HG02938 (cell line): ENCODE results near the gene PLEKHM3.

Source experiments
- ATAC-seq: cut with Tn5 transposase; IDR thresholded peaks from one replicate; pipeline ENCODE4 v1.9.1; 2021; ENCODE audit warnings: mild to moderate bottlenecking, moderate library complexity; ENCODE audit not compliant: unreplicated experiment

Gene PLEKHM3, protein sequence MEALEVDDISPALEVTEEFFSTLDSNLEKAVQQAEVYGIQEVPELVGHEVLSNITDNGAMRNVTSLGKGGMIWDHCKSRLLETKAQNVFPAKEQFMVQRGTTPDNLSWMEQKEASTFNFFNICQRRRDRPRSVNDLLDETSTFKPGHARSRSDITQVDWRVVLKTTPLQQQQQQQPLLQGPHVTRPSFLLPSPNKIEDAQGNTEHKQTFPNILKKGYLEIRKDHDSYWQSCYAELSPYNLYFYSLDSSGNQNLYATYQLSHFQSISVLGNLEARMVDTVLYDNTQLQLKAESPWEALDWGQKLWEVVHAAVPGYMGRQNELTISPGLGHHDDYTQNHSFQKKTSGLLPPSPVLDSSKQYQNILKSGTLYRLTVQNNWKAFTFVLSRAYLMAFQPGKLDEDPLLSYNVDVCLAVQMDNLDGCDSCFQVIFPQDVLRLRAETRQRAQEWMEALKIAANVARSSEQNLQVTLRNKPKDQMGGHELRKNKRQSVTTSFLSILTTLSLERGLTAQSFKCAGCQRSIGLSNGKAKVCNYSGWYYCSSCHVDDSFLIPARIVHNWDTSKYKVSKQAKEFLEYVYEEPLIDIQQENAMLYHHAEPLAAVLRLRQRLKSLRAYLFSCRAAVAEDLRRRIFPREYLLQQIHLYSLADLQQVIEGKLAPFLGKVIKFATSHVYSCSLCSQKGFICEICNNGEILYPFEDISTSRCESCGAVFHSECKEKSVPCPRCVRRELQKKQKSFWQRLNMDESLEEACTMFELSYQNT

DNA sequence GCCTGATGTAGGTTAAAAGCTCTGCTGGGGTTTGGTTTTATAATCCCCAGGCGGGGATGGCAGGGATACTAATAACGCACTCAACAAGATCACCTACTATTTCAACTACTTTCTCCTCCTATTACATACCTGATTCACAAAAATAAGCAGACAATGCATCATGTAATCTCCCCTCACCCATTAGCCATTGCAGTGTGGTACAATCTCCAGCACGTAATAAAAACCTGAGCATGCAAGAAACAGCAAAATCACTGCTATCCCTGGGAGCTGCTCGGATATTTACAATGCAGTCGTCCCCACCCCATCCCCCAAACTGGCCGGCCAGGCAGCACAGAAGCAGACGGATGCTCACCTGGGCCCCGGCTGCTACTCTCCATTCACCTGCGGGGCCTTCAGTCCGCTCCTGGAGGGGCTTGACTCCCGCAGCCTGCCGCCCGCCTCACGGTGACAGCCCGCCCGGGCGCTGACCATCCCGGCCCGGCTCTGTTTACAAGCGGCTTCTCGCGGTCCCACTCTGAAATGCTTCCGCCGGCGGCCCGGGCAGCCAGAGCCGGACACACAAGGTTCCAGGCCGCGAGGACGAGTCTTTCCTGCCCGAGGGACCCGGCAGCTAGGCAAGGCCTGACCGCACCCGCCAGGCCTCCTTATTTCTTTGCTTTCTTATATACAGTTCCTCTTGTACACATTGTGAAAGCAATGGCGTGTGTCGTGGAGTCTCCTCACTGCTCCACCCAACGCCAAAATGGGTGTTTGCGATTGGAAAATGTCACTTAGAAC, at the start of gene PLEKHM3:
Gene PLEKHM3 (minus strand): TSS at position 491 of the 777 bp plus-strand sequence. CDS start 23,888 bp downstream, outside the sequence.
- ATAC-seq = peak; percentile 78

DNA sequence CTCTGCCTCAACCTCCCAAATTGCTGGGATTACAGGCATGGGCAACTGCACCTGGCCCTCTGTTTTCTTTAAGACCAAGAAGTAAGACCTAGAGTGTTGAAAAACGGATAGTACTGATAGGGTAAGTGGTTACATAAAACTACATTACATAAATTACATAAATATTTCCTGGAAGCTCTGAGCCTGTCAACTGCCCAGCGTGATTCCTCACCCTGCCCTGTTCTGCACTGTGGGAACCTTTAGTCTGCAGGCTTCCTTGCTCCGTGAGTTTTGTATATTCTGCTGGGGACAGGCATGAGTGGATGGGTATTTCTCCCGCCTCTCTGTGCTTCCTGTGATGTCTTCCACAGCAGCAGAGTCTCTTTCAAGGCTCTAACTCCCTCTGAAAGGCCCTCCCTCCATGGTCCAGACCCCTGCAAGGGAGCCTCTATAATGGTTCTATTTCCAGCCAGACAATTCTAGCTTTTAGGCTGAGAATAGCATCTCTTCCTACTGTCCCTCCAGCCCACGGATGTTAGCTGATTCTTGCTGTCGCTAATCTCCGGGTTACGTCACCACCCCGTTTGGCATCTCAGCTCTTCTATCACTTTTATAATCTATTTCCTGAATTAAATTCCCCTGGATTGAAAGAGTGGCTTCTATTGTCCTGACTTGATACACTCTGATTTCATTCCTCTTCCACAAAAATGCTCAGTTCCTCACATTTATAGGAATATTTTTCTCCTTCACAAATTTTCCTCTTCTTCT, 49.5 kb upstream of the PLEKHM3 start:
- no peak for ATAC-seq

DNA sequence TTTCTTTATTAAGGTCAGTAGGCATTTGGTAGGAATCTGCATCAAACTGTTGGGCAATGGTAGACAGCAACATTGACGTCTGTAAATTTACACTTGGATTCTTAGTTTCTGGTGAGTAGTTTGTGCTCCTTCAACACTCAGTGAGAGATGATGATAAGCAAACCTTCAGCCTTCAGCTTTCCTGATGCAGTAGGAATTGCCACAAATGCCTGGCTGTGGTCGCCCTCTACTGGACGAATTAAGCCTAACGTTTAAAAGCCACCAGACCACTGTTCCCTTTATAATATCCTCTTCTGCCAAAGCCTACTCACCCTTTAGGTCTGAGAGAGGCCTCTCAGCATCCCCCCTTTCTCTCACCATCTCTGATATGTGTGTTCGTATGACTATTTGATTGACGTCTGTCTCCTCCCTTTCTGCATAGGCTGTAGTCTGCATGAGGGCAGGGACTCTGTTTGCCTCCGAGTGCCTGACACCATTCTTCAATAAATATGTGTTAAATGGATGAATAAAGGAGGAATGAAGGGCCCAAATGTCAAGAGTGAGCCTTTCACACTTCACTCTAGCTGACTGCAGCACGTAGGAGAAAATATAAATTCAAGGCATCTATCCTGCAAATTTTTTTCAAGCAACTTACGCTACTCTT, 47.0 kb upstream of the PLEKHM3 start:
- ATAC-seq = peak; percentile 84

DNA sequence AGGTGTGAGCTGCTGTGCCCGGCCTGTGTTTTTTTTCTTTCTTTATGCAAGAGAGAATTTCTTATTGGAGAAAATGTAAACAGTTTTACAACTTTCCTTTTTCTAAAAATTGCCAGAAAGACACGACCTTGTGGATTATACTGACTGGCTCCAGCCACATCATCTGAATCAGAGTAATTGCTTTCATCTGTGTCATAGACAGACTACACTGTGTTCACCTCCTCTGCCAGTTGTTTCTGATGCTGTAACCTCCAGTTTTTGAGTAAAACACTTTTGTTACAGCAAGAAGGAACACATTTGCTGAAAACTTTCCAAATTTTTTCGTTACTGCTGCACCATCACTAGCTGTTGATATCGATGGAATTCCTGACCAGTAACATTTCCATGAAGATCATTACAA, 43.9 kb upstream of the PLEKHM3 start:
- ATAC-seq = no peak

DNA sequence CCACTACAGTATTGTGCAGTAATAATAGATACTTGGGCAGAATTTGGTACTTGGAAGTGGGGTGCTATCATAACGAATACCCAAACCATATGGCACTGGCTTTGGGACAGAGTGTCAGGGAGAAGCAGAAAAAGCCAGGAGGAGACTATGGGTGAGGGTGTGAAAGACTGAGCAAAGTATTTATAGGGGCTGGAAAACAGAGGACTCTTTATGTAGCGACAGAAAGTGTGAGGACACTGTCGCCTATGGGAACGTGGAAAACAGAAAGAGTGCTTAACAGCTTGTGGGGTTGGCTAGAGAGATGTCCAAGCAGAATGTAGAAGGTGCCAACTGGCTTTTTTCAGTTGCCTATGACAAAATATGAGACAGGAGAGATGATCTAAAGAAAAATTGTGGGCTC, 40.7 kb upstream of the PLEKHM3 start:
- ATAC-seq = no peak

DNA sequence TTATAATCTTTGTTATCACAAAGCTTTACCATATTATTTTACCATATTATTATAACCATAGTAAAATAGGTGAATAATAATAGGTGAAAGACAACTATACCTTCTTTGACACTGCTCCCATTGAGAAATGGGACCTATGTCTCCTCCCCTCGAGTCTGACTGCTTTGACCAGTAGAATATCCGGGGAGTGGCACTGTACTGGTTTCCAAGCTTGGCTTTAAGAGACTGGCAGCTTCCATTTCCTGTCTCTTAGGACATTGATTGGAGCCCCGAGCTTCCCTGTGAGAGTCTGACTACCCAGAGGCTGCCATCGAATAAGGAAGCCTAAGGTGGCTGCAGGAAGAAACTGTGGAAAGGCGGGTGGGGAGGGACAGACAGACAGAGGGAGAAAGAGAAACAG, 40.1 kb upstream of the PLEKHM3 start:
- no peak for ATAC-seq

DNA sequence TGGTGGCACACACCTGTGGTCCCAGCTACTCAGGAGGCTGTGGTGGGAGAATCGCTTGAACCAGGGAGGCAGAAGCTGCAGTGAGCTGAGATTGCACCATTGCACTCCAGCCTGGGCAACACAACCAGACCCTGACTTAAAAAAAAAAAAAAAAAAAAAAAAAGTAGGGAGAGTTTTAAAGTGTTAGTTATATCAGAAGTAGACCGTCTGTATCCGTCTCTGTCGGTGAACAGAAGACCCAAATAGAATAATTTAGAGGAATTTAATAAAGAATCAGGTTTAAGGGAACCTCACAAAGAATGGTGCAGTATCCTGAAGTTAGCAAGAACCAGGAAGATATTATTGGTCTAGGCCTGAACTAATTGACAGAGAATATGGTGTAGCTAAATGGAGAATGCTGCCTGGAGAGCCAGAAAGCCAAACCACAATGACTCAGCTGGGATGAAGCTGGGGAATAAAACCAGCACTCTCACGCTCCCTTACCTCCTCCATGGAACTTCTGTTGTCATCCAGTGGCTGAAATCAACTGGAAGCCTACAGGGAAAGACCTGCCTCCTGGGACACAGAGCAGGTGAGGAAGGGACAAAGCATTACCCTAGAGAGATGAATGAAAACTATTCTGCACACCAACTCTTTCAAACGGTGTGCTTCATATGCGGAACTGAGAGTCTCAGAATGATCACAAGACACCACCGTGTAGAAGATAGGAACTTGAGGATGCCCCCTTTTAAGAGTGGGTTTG, 39.1 kb upstream of the PLEKHM3 start:
- ATAC-seq = no peak

DNA sequence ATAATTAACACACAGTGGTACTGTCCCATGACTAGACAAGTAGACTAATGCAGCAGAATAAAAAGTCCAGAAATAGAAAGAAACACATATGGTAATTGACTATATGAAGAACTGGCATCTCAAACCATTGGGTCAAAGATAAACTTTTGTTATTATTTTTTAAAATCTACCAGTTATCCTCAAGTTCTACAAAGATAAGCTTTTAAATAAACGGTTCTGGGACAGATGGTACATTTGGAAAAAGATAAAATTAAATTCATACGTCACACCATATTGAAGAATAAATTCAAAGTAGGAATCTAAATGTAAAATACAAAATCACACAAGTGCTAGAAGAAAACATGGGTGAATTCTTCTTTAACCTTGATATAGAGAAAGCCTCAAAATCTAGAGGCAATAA, 37.6 kb upstream of the PLEKHM3 start:
- ATAC-seq = no peak

DNA sequence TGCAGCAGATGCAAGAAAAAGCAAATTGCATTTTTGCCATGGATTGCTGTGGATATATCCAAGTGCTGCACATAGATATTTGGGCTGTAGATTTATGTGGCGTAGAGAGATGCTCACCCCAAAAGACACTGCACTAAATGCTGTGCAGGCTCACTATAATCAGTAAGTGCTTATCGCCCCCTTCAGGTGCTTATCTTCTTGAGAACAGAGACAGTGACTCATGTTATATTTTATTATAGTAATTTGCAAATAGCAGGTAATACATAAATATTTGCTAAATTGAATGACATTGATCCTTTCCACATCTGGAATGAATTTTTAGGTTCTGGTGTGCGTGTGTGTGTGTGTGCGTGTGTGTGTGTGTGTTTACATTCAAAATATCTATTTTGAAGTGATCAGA, 36.8 kb upstream of the PLEKHM3 start:
- no peak for ATAC-seq

DNA sequence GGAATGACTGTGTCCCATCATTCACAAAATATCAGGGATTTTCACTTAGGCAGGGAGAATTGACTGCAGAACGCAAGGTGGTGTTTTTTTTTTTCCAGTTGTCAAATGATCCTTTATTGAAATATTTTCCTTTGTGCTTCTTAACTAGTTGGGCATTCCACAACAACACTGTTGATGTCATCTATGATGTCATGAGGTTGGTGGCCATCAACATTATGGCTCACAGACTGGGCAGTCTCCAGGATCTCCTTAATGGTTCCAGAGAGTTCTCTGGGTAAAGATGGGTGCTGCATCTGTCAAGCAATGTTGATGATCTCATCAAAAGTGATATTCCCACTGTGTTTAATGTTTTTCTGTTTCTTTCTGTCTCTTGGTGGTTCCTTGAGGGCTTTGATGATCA, 31.8 kb upstream of the PLEKHM3 start:
- ATAC-seq = no peak

DNA sequence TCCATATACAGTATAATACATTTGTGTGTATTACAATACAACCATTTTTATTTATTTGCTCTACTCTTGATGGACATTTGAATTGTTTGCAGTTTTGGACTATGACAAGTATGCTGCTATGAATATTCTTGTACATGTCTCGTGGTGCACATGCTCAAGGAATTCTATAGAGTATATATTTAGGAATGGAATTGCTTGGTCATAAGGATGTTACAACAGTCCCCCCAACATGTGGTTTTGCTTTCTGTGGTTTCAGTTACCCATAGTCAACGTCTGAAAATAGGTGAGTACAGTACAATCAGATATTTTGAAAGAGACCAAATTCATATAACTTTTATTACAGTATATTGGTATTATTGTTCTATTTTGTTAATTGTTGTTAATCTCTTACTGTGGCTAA, 24.1 kb upstream of the PLEKHM3 start:
- ATAC-seq = no peak

DNA sequence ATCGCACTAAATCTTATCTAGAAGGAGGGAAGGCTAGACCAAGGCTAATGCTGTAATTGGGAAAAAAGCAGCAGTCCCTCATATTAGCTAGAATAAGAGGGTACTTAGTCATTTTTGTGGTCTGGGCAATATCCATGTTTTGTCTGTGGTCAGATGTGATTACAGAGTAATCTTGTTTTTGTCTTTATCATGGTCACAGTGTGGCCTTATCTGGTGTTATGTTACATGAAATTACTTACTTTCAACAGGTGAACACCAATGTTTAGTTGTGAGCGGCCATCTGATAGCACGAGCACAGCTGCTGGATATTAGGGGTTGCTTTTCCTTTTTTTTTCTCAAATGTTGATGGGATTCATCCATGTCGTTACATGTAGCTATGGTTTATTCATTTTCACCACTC, 23.7 kb upstream of the PLEKHM3 start:
- no peak for ATAC-seq

DNA sequence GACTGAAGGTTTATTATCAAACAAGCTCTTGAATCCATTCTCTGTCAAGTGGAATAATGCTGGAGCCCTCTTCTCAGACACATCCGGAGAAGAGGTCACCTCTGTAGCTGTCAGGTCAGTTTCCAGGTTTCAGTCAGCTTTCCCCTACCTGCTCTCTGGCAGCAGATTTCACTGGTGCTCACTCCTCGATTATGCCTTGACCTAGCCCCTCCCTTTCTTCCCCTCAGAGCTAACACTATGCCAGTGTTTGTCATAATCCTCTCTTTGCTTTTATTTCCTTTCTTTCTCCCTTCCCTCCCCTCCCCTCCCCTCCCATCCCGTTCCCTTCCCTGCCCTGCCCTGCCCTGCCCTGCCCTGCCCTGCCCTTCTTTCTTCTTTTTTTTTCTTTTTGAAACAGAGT, 22.5 kb upstream of the PLEKHM3 start:
- ATAC-seq = no peak

DNA sequence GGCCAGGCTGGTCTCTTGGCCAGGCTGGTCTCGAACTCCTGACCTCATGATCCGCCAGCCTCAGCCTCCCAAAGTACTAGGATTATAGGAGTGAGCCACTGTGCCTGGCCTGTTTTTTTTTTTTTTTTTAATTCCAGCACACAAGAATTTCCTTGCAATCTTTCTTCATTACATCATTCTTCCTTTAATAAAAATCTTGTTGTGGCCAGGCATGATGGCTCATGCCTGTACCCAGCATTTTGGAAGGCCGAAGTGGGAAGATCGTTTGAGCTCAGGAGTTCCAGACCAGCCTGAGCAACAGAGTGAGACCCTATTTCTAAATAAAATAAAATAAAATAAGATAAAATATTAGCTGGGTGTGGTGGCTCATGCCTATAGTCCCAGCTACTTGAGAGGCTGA, 21.4 kb upstream of the PLEKHM3 start:
- no peak for ATAC-seq

DNA sequence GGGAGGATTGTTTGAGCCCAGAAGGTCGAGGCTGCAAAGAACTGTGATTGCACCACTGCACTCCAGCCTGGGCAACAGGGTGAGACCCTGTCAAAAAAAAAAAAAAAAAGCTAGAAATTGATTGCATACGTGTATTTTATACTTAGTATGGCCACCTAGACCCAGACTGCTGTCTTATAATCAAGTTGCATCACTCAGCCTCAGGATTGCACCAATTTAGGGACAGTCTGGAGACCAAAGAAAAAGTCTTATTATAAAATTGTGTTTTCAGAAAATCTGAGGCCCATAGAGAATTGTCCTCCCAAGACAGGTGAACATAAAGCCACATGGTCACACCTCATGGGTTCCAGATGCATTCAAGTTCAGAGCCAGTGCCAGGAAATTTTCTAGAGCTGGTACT, 17.1 kb upstream of the PLEKHM3 start:
- ATAC-seq = no peak

DNA sequence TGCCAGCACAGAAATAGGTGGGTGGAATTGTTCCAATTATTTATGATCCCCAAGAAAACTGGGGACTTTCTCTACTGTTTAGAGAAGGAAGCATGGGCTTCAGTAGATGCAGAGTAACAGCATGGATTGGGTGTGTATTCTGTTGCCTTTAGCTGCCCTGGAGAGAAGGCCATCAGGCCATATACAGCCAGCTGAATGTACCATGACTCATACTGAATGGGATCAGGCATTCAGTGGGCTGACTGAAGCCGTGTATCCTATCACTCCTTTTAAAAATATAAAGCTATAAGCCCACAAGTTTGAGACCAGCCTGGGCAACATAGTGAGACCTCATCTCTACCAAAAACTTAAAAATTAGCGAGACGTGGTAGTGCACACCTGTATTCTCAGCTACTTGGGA, 16.7 kb upstream of the PLEKHM3 start:
- no peak for ATAC-seq

DNA sequence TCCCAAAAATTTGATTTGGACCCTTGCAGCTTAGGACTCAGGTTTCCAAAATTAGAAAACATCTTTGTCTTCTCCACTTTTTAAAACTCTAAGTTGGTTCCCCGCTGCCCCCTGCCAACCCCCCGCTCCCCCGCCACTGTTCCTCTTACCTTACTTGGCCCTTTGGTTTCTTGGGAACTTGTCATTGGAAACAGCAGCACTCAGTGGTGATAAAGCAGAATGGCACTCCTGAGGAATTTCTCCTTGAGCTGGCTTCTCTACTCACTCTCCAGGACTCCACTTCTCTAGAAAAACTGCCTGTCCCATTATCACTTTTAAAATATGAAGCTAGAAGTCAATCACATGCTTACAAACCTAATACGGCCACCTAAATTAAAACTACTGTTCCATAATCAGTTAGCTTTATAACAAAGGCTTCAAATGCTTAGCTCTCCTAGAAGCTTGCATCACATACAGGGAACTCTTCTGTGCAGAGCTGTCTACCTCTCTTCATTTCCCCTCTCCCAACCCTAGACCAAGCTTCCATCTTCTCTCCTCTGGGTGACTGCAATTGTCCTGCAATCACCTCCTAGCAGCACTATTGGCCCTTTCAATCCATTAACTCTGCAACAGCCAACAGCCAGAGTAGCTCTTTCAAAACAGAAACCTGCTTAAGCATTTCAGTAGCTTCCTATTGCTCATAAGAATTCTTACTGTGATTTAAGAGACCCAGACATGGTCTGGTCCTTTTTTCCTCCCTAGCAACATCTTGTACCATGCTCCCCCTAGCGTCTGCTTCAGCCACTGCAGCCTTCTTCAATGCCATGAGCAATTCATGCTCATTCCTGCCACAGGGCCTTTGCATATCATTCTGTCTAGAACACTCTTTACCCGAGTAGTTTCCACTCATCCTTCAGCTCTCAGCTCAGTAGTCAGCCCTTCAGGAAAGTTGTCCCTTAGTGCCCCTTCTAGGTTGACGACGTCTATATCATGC, 15.2 kb upstream of the PLEKHM3 start:
- peak; percentile 78 for ATAC-seq

DNA sequence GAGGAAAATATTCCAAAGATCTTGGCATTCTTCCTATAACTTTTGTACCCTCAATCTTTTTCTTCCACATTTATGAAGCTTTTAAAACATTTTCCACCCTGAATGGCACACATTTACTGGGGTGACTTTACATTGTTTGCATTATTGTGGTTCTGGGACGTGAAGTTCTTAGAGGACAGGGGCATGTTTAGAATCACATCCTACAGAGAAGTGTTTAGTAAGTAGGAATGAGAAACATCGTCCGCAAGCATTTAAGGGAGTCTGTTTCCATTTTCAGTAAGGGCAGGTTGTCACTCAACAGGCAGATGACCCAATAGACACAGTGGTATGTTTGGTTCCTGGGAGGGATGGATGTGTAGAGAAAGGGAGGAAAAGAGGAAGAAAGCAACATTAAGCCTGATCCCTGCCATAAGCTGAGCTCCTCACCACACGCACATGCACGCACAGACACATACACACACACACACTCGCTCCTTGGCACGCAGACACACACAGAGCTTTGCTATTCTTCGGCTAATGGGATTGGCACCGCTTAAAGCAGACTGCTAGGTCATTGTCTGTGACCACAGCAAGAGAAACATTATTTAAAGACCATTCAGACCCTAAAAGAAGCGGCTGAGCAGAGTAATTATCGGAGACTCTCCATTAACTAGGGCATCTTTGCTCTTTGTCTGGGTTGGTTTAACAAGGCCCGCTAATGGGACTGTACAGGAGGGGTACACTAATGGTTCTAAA, 14.2 kb upstream of the PLEKHM3 start:
- no peak for ATAC-seq
